Activated CD8-positive, alpha-beta T cell treated with anti-CD3 and anti-CD28 coated beads, Interleukin-2, amount 10 ng/mL, durations not matched to agents 7 days and 5 days (primary cell): ENCODE data around the gene IDUA. TPM values are rescaled to one million over a fixed set of nuclear protein-coding genes. Genes with fewer than 3 reads are reported as not detected.
"Not testable (repeated sequence)": the region's sequence is repeated elsewhere in the genome, so short reads cannot be mapped to it uniquely, and the experiment has no call there.

Experiments
- ATAC-seq: fragments of 150-1000 bp; cut with Tn5 transposase; one replicate; pipeline ENCODE4 v1.10.0; 2021; ENCODE audit warnings: moderate library complexity
- CTCF ChIA-PET: fragments of 350-600 bp; sonication (Branson Sonifier 250); formaldehyde crosslinking; loops from one replicate; lab custom pipeline; 2021; ENCODE audit warnings: antibody characterized with exemption; lab: Charles Lee
- POLR2A ChIA-PET: fragments of 350-600 bp; sonication (Branson Sonifier 250); formaldehyde crosslinking; loops from one replicate; lab custom pipeline; 2021; ENCODE audit warnings: antibody characterized with exemption; lab: Charles Lee
- DNase-seq: peaks from one replicate; pipeline ENCODE4 v3.0.0-alpha.2; 2020
- H3K27ac Mint-ChIP-seq: one replicate; pipeline ENCODE4 v1.8.0; 2021; ENCODE audit warnings: mild to moderate bottlenecking, mixed read lengths
- H3K27me3 Mint-ChIP-seq: one replicate; pipeline ENCODE4 v1.8.0; 2021; ENCODE audit warnings: low read depth, mixed read lengths
- H3K36me3 Mint-ChIP-seq: one replicate; pipeline ENCODE4 v1.8.0; 2021; ENCODE audit warnings: low read depth, mixed read lengths
- H3K4me1 Mint-ChIP-seq: one replicate; pipeline ENCODE4 v1.8.0; 2021; ENCODE audit warnings: low read depth, mixed read lengths
- H3K4me3 Mint-ChIP-seq: one replicate; pipeline ENCODE4 v1.8.0; 2021; ENCODE audit warnings: mild to moderate bottlenecking, mixed read lengths
- H3K9me3 Mint-ChIP-seq: one replicate; pipeline ENCODE4 v1.8.0; 2022; ENCODE audit warnings: mixed read lengths; ENCODE audit not compliant: insufficient read depth
- total RNA-seq, 2 experiments: library from RNA; stranded (reverse); gene quantifications; one replicate each; pipeline ENCODE4 v1.2.3, GENCODE V29; 2021

IDUA gene
- total RNA-seq, 2 experiments from 2014 or later: 19.0 to 20.9 TPM

GRCh38 chr4:1047106-1047975, 60.5 kb downstream of the IDUA start:
- ATAC-seq (no peak), DNase-seq (no peak)
- H3K27ac Mint-ChIP-seq: no peak overlapping the region
- peaks cover 2% of the 10 kb centered on the region for H3K4me1 Mint-ChIP-seq
- H3K4me3 Mint-ChIP-seq: no peak overlapping the region
- no peaks in the 10 kb centered on the region for H3K36me3 Mint-ChIP-seq
- H3K9me3 Mint-ChIP-seq: no peaks in the 10 kb centered on the region
- CTCF ChIA-PET: no interaction called here
- peaks cover 11% of the 10 kb centered on the region for H3K27me3 Mint-ChIP-seq
- POLR2A ChIA-PET: interaction anchor here (1.0 kb wide), 1 partner anchor 17 kb away, joined by 3 read pairs; no protein-coding TSS in a partner anchor

- Mint-ChIP-seq H3K27me3 (peaks cover 13% of the 10 kb centered on the region), H3K36me3 (no peaks in the 10 kb centered on the region), H3K4me1 (peaks cover 2% of the 10 kb centered on the region), H3K27ac (no peak overlapping the region), H3K4me3 (no peak overlapping the region), H3K9me3 (no peaks in the 10 kb centered on the region)
- ChIA-PET CTCF (no interaction called here), POLR2A (no interaction called here)
- ATAC-seq (no peak), DNase-seq (no peak)
These were observed 61.3 kb downstream of the IDUA start for GRCh38 chr4:1047976-1048772.

GRCh38 chr4:1048773-1049590, 62.1 kb downstream of the IDUA start:
- ATAC-seq (no peak), DNase-seq (no peak)
- Mint-ChIP-seq H3K9me3 (no peaks in the 10 kb centered on the region), H3K36me3 (no peaks in the 10 kb centered on the region), H3K27ac (no peak overlapping the region), H3K27me3 (peaks cover 13% of the 10 kb centered on the region), H3K4me1 (peaks cover 2% of the 10 kb centered on the region), H3K4me3 (no peak overlapping the region)
- CTCF ChIA-PET: no interaction called here
- POLR2A ChIA-PET: no interaction called here

DNA sequence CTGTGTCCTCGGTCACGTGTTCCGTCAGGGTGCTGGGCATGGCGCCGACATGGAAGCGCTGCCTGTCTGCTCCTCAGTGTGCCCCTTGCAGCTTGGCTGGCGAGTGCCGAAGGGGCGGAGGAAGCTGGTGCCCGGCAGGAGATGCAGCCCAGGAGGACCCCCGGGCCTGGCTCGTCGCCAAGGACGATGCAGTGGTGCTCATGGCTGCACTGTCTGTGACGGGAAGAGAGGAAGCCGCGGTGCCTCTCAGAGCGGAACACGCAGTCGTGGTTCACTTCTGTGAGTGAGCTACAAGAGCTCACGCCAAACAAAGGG, 62.7 kb downstream of the IDUA start:
- no peak overlapping the region for H3K4me3 Mint-ChIP-seq
- no peaks in the 10 kb centered on the region for H3K36me3 Mint-ChIP-seq
- CTCF ChIA-PET: no interaction called here
- no peak overlapping the region for H3K27ac Mint-ChIP-seq
- ATAC-seq (no peak), DNase-seq (no peak)
- peaks cover 2% of the 10 kb centered on the region for H3K4me1 Mint-ChIP-seq
- no peaks in the 10 kb centered on the region for H3K9me3 Mint-ChIP-seq
- H3K27me3 Mint-ChIP-seq: peaks cover 13% of the 10 kb centered on the region
- POLR2A ChIA-PET: no interaction called here

DNA sequence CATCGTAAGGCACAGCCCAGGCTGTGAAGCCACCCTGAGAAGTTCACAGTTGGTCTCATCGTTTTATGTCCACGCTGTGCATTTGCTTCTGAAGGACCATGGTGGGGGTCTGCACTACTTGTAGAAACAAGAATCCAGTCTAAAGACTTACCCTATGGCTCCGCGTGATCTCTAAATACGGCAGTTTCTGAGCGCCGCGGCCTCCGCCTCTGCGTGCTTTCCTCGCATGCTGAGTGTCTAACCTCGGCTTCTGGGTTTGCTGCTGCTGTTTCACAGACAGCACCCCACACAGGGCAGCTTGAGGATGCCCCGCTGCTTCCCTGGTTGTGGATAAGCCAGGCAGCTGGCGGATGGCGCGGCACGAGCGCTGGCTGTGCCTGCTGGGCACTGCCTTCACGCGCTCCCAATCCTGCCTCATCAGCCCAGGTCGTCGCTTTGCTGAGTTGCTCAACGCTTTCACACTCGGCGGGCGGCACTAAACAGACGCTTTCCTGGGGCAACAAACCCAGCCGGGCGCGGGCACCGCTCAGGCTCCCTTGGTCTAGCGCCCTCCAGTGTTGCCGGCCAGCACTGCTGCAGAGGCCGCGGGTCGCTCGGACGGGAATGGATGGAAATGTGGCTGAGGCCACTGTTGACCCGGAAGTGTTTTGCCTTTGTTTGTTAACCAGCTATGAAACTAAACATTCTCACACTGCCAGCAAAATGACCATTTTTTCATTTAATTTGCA, 63.8 kb downstream of the IDUA start:
- ChIA-PET CTCF (no interaction called here), POLR2A (no interaction called here)
- H3K27me3 Mint-ChIP-seq: peaks cover 13% of the 10 kb centered on the region
- H3K4me3 Mint-ChIP-seq: no peak overlapping the region
- H3K27ac Mint-ChIP-seq: no peak overlapping the region
- no peak for ATAC-seq
- no peaks in the 10 kb centered on the region for H3K36me3 Mint-ChIP-seq
- no peak for DNase-seq
- no peaks in the 10 kb centered on the region for H3K9me3 Mint-ChIP-seq
- H3K4me1 Mint-ChIP-seq: peaks cover 5% of the 10 kb centered on the region

GRCh38 chr4:1051472-1051871, 64.6 kb downstream of the IDUA start:
- ATAC-seq (no peak), DNase-seq (no peak)
- Mint-ChIP-seq H3K36me3 (no peaks in the 10 kb centered on the region), H3K27ac (no peak overlapping the region), H3K9me3 (no peaks in the 10 kb centered on the region), H3K4me3 (no peak overlapping the region), H3K4me1 (peaks cover 13% of the 10 kb centered on the region), H3K27me3 (peaks cover 13% of the 10 kb centered on the region)
- ChIA-PET POLR2A (no interaction called here), CTCF (no interaction called here)

DNA sequence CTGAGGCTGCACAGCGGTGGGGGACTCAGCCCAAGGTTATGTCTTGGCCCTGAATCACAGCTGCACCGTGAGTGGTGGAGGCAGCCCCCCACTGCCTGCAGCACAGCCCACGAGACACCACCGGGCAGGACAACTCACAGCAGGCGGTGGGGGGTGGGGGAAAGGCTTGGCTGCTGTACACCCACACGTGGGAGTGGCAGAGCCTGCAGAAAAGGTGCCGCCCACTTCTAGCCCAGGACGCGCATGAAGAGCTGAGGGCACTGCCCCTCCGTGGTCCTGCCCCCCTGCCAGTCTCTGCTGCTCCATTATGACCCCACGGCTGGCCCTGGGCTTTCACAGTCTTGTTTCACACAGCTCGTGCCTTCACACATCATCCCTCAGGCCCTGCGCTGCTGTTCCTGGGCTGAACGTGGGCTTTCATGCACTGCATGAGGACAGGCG, 65.4 kb downstream of the IDUA start:
- Mint-ChIP-seq H3K36me3 (no peaks in the 10 kb centered on the region), H3K27me3 (peaks cover 9% of the 10 kb centered on the region), H3K4me3 (no peak overlapping the region), H3K9me3 (no peaks in the 10 kb centered on the region), H3K27ac (no peak overlapping the region), H3K4me1 (peaks cover 12% of the 10 kb centered on the region)
- DNase-seq: no peak
- no peak for ATAC-seq
- POLR2A ChIA-PET: no interaction called here
- CTCF ChIA-PET: no interaction called here

GRCh38 chr4:1053080-1053661, 66.3 kb downstream of the IDUA start:
- H3K36me3 Mint-ChIP-seq: no peaks in the 10 kb centered on the region
- H3K4me3 Mint-ChIP-seq: no peak overlapping the region
- peaks cover 8% of the 10 kb centered on the region for H3K27me3 Mint-ChIP-seq
- ATAC-seq (no peak), DNase-seq (no peak)
- CTCF ChIA-PET: no interaction called here
- peaks cover 12% of the 10 kb centered on the region for H3K4me1 Mint-ChIP-seq
- POLR2A ChIA-PET: interaction anchor here (0.6 kb wide), 1 partner anchor 174 kb away, joined by 4 read pairs; no protein-coding TSS in a partner anchor
- H3K27ac Mint-ChIP-seq: no peak overlapping the region
- H3K9me3 Mint-ChIP-seq: no peaks in the 10 kb centered on the region

DNA sequence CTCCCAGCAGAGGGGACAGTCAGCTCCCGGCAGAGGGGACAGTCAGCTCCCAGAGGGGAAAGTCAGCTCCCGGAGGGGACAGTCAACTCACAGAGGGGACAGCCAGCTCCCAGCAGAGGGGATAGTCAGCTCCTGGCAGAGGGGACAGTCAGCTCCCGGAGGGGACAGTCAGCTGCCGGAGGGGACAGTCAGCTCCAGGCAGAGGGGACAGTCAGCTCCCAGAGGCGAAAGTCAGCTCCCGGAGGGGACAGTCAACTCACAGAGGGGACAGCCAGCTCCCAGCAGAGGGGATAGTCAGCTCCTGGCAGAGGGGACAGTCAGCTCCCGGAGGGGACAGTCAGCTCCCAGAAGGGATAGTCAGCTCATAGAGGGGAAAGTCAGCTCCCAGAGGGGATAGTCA, 67.0 kb downstream of the IDUA start:
- H3K9me3 Mint-ChIP-seq, H3K36me3 Mint-ChIP-seq, ATAC-seq, DNase-seq, H3K27me3 Mint-ChIP-seq, H3K27ac Mint-ChIP-seq, H3K4me3 Mint-ChIP-seq, CTCF ChIA-PET: not testable (repeated sequence)
- H3K4me1 Mint-ChIP-seq: peaks cover 12% of the 10 kb centered on the region
- POLR2A ChIA-PET: interaction anchor here (0.6 kb wide), 1 partner anchor 175 kb away, joined by 4 read pairs; no protein-coding TSS in a partner anchor
